GM21619 (cell line): ENCODE results near the gene PANK2.
A peak's percentile ranks its signal among the peaks of the same experiment; 100 is the strongest.
"Not testable (repeated sequence)": the region's sequence is repeated elsewhere in the genome, so short reads cannot be mapped to it uniquely, and the experiment has no call there.

ENCODE experiments used
- ATAC-seq: cut with Tn5 transposase; IDR thresholded peaks from one replicate; pipeline ENCODE4 v1.9.1; 2021; ENCODE audit not compliant: unreplicated experiment

PANK2 gene

GRCh38 chr20:3888622-3889488 lies at the start of gene PANK2:
TSS of gene PANK2 (plus strand) at chr20:3889387.
- peak; percentile 86 for ATAC-seq

DNA sequence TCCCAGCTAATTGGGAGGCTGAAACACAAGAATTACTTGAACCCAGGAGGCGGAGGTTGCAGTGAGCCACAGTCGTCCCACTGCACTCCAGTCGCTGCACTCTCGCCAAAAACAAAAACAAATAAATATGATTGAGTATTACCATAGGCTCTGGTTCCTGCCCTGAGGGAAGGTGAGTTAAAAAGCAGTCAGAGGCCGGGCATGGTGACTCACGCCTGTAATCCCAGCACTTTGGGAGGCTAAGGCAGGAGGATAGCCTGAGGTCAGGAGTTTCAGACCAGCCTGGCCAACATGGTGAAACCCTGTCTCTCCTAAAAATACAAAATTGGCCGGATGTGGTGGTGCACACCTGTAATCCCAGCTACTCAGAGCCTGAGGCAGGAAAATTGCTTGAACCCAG lies 49.0 kb upstream of the PANK2 start:
- not testable (repeated sequence) for ATAC-seq

GRCh38 chr20:3842348-3842930 lies 46.7 kb upstream of the PANK2 start:
- ATAC-seq: no peak

DNA sequence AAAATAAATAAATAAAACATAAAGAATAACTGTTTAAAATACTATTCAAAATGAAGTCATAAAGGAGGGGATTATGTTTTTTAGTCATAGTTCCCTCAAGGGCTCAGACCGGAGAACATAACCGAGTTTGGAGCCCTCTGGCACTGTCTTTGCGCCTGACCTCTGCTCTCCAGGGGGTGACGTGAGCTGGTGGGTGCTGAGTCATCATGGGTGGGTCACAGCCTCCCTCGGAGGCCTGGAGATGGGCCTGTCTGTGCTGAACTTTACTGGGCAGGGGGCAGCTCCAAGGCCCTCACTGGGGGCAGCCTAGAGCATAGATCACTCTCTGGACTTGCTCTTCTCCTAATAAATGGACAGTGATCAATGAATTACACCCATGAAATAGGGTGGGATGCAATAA lies 45.7 kb upstream of the PANK2 start:
- ATAC-seq: no peak

DNA sequence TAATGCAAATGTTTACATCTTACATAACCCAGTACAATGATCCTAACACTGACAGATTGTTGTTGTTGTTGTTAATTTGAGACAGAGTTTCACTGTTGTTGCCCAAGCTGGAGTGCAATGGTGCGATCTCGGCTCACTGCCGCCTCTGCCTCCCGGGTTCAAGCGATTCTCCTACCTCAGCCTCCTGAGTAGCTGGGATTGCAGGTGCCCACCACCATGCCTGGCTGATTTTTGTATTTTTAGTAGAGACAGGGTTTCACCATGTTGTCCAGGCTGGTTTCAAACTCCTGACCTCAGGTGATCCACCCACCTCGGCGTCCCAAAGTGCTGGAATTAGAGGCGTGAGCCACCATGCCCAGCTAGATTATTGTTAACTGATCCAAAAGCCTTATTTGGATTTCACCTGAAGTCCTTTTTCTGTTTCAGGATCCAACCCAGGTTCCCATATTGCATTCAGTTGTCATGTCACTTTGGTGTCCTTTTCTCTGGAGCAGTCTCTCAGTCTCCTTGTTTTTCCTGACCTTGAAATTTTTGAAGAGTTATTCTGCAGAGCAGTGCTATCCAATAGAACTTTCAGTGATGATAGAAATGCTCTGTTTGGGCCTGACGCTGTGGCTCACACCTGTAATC lies 45.1 kb upstream of the PANK2 start:
- not testable (repeated sequence) for ATAC-seq

DNA sequence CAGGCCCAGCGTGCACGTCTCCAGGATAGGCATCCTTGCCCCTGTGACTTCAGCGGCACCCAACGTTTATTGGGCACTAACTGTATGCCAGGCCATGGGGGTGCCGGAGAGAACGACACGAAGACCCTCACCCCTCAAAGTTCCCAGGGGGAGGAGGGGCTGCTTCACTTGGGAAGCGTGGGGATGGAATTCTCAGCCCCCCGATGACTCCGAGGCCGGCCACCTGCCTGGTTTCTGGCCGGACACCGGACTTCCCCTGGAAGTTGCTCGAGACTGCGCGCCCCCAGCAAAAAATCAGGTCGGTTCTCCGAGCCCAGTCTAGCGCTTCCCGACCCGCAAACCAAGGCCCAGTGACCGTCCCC lies 42.8 kb upstream of the PANK2 start:
- no peak for ATAC-seq

DNA sequence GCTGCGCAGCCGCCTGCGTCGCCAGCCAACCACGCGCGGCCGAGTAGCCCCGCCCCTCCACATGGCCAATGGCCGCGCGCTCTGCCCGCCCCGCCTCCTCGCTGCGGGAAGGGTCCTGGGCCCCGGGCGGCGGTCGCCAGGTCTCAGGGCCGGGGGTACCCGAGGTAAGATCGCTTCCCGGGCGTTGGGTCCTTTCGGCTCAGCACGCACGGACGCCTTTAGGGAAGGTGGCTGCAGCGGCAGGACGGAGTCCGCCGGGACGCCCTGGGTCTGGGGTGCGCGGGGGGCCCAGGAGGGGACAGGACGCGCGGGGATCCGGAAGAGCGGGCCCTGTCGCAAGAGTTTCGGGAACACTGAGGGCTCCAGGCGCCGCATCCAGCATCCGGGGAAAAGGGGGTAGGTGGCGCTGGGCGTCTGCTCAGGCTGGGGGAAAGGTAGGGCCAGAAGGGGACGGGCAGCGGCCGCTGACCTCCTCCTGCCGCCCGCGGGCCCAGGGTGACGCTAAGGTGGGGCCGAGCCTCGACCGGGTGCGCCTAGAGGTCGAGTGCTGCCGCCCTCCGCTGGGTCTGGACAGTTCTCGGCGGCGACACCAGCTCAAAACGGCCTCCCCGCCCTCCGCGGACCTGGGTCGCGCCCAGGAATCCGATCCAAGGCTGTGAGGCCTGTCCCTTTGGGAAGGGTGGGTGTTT lies 42.3 kb upstream of the PANK2 start, which contains the start of gene MAVS:
Gene MAVS (plus strand): TSS at position 95 of the 689 bp plus-strand sequence. CDS start 7,791 bp downstream, outside the sequence.
- peak; percentile 95 for ATAC-seq

DNA sequence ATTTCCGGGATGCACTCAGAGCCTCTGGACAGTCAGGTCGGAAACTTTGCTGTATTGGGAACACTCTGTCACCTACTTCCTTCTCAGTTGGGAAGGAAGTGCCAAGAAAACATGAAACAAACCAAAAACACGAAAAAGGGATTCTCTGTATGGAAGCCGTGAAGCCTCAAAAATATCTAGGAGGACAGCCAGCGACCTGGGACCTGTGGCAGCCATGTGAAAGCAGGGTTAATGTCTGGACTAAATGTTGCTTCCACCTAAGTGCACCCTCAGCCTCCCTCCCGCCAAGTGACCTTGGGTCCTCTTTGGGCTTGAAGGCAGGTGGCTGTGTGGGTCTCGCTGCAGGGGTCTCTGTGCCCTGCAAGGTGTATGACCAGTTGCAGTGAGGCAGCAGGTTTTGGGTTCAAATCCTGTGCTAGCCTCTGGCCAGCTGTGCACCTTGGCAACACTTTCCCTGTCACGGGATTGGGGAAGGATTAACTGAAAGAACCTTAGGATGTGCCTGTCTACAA lies 41.7 kb upstream of the PANK2 start:
- no peak for ATAC-seq

DNA sequence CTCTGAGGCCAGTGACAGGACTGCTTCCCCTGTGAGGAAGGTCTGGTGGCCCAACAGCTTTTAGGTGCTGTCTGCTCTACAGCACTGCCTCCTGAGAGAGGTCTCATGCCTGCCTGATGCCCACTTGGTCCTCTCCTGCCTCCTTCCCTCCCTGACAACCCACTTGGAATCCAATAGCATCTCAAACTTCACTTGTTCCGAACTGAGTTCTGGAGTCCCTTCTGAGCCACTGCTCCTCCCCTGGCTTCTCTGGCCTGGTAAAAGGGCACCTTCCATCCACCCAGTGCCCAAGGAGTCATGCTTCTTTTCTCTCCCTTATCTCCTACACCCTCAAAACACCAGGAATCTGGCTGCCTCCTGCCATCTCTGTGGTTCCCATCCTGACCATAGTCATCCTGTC lies 40.6 kb upstream of the PANK2 start:
- ATAC-seq: no peak

DNA sequence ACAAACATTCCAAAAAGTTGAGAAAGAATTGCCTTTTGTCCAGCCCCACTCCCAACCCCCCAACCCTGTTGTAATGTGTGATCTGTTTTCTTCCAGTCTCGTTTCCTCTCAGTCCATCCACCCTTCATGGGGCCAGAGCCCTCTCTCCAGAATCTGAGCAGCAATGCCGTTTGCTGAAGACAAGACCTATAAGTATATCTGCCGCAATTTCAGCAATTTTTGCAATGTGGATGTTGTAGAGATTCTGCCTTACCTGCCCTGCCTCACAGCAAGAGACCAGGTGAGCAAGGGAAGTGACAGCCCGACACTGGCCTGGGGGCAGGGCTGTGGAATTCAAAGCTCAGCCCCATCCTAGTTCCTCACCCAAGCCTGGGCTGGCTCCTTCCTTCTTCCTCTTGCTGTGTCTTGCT lies 34.7 kb upstream of the PANK2 start:
- no peak for ATAC-seq

- ATAC-seq: no peak
Observed at GRCh38 chr20:3857405-3857804, 31.8 kb upstream of the PANK2 start.

- ATAC-seq: no peak
Observed at GRCh38 chr20:3858689-3859088, 30.5 kb upstream of the PANK2 start.

DNA sequence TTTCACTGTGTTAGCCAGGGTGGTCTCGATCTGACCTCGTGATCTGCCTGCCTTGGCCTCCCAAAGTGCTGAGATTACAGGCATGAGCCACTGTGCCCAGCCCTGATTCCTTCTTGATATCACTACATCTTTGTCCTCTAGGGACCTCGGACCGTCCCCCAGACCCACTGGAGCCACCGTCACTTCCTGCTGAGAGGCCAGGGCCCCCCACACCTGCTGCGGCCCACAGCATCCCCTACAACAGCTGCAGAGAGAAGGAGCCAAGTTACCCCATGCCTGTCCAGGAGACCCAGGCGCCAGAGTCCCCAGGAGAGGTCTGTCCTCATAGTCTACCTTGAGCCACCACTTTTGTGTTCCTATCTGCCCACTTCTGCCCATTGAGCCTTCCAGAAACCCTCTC lies 28.0 kb upstream of the PANK2 start:
- ATAC-seq: no peak

DNA sequence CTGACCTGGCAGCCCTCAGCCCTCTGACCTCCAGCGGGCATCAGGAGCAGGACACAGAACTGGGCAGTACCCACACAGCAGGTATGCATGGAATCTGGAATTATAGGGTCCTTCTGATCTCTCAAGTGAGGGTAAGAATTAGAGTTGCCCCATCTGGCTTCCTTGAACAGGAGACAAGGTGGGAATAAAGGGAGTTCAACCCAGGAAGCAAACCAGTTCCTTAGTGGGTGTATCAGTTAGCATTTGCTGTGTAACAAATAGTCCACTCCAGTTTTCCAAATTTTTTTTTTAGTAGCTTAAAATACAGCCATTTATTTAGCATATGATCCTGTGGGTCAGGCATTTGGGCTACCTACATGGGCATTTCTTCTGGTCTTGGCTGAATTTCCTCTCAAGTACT lies 26.9 kb upstream of the PANK2 start:
- no peak for ATAC-seq

DNA sequence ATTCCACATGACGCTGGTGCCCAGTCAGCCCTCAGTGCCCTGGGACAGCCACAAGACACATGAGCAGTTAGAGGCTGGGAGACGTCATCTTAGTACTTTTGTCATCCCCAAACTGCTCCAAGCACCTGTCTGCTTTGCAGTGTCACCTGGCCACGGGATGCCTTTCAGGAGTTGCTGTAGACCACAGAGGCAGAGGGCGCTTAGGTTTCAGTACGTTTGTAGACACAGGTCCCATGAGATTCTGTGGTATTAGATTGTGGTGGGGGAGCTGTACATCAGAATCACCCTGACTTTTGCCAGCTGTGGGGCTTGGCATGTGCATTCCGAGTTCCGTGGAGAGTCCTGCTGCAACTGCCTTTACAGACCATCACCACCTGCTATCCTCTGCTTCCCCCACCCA lies 25.9 kb upstream of the PANK2 start:
- ATAC-seq: no peak

GRCh38 chr20:3864518-3864917 lies 24.7 kb upstream of the PANK2 start:
- ATAC-seq: no peak

GRCh38 chr20:3865152-3865886 lies 23.9 kb upstream of the PANK2 start:
- ATAC-seq: no peak

DNA sequence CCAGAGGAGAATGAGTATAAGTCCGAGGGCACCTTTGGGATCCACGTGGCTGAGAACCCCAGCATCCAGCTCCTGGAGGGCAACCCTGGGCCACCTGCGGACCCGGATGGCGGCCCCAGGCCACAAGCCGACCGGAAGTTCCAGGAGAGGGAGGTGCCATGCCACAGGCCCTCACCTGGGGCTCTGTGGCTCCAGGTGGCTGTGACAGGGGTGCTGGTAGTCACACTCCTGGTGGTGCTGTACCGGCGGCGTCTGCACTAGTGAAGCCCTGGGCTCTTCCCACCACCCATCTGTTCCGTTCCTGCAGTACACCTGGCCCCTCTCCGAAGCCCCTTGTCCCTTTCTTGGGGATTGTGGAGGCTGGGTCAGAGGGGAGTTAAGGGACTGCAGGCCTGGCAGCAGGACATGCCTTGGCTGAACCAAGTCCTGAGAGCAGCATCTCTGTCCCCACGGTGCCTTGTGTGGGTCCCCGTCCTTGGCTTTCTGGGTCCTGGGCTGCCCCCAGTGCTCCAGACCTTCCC lies 23.2 kb upstream of the PANK2 start:
- no peak for ATAC-seq

DNA sequence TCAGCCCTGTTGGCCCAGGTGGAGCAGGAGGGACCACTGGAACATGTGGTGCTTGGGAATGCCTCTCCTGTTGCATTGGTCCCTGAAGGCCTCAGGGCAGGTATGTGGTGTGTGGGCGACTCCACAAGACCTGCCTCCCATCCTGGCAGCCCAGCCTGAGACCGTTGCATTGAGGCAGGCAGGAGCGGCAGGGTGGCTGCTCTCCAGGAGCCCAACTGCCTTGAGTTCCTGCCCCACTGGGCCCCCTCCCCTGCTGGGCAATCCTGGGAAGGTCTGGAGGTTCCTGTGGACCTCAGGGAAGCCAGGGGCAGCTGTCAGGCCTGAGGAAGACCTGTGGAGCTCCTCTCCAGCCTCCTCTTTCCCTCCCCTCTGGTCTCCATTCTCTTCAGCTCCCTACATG lies 22.7 kb upstream of the PANK2 start:
- ATAC-seq: no peak

GRCh38 chr20:3867802-3868201 lies 21.4 kb upstream of the PANK2 start:
- ATAC-seq: no peak
